Stimulated activated CD8-positive, alpha-beta memory T cell treated with anti-CD3 and anti-CD28 coated beads, Interleukin-7, amount 100 ng/mL, for 48 hours (primary cell): ENCODE measurements around the gene TMOD1.
A peak's percentile ranks its signal among the peaks of the same experiment; 100 is the strongest.
"Not testable (repeated sequence)": the region's sequence is repeated elsewhere in the genome, so short reads cannot be mapped to it uniquely, and the experiment has no call there.

Experiments
- DNase-seq, 2 donors: peaks; one replicate each; pipeline ENCODE4 v3.0.0-alpha.2; 2020; ENCODE audit warnings: low read depth in 1 of 2; ENCODE audit errors: extremely low read depth in 1 of 2

The TMOD1 gene

GRCh38 chr9:97501177-97501971, at the start of gene TMOD1:
Gene TMOD1 (plus strand): TSS chr9:97501666. CDS start chr9:97524189, 22,523 bp downstream.
- DNase-seq: no peak

DNA sequence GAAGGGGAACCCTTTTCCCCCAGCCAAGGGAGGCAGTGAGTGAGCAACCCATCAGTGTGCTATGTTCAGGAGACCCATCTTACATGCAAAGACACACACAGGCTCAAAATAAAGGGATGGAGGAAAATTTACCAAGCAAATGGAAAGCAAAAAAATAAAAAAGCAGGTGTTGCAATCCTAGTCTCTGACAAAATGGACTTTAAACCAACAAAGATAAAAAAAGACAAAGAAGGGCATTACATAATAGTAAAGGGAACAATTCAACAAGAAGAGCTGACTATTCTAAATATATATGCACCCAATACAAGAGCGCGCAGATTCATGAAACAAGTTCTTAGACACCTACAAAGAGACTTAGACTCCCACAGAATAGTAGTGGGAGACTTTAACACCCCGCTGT, 47.9 kb upstream of the TMOD1 start:
- DNase-seq: not testable (repeated sequence)

GRCh38 chr9:97456841-97457240, 44.6 kb upstream of the TMOD1 start:
- DNase-seq: not testable (repeated sequence)

GRCh38 chr9:97459326-97459725, 42.1 kb upstream of the TMOD1 start:
- no peak for DNase-seq

GRCh38 chr9:97462159-97462558, 39.3 kb upstream of the TMOD1 start:
- DNase-seq: no peak

GRCh38 chr9:97462914-97463313, 38.6 kb upstream of the TMOD1 start:
- no peak for DNase-seq

DNA sequence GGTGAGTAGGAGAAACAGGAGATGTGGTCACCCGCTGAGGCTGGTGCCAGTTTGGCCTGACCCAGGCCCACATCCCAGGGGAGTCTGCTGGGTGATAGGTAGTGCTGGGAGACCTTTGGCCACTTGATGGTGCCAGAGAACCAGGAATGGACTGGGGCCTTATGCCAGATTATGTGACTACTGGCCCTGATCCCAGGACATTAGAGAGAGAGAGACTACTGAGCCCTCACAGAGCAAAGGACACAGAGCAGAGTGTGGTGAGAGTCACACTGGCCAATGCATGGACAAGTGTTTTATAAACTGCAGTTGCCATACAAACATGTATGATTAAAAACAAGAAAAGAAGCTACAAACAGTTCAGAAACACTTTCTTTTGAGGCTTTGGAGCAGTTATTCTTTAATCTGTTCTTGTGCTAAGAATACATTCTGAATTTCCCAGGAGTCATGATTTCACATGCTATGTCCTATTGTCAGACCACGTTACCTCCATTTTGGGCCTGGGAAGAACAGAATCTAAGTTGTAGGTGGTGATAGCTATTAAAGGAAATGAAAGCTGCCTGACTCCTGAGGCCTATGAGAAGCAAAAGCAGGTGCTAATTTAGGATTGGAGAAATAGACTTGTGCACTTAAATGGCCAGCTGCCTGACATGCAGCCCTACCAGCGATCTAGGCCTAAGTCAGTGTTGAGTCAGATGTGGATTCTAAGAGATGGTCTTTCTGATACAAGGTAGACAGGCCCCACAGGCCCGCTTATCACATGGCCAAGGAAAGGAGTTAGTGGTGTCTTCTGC, 32.6 kb upstream of the TMOD1 start:
- DNase-seq: peak in 1 of 2 donors; percentile 15

- DNase-seq: no peak
Observed at GRCh38 chr9:97470076-97470475, 31.4 kb upstream of the TMOD1 start.

DNA sequence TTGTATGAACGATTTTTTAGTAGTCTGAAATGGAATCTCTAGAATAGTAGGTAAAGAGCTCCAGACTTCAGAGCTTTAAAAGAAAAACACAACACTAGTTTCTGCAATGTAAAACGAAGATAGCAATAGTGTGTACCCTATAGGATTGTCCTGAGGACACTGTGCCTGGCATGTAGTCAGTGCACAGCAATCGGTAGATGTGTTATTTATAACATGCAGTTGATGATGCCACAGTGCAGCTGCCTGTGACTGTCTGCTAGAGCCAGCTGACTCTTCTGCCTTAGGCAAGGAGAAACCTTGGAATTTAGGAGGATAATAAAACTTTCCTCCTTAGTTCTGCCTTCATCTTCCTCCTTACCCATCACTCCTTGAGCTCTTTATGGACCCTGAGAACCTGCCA, 27.7 kb upstream of the TMOD1 start:
- DNase-seq: no peak

DNA sequence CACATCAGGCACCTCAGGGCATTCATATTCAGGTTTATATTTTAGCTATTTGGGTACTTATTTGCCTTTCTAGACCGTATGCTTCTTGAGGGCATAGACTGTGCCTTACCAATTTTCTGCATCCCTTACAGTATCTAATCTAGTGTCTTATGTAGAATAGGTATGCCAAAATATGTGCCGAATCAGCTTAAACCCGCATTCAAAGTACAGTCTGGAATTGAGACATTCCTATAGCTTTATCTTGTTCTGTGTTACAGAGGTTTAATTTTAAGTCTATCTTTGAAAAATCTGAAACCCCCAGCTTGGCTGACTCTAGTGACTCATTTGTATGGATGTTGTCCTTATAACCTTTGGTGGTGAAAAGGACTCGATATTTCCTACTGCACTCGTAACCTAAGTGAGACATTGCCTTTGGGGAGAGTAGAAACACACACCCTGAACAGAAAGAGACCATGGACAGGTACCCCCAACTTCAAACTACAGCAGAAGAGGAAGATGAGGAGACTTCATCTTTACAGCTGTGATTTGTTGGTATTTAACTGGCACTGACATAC, 27.0 kb upstream of the TMOD1 start:
- DNase-seq: no peak

DNA sequence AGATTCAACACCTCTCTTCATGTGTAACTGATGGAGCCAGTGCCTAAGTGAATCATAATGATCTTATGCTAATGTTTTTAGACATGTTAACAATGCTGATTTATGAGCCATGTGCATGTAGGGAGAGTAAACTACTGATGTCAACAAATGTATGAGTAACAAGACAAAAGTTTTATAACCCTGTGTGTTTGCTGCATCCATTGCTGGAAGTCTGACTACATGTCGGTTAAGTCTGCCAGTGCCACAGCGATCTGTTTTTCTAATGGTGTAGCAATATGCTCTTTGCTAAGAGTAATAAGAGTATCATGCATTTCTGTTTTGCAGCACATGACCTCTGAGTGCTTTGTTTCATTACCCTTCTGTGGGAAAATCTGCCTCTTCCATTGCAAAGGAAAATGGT, 26.4 kb upstream of the TMOD1 start:
- DNase-seq: no peak

GRCh38 chr9:97478301-97478981, 23.0 kb upstream of the TMOD1 start:
- DNase-seq: no peak

DNA sequence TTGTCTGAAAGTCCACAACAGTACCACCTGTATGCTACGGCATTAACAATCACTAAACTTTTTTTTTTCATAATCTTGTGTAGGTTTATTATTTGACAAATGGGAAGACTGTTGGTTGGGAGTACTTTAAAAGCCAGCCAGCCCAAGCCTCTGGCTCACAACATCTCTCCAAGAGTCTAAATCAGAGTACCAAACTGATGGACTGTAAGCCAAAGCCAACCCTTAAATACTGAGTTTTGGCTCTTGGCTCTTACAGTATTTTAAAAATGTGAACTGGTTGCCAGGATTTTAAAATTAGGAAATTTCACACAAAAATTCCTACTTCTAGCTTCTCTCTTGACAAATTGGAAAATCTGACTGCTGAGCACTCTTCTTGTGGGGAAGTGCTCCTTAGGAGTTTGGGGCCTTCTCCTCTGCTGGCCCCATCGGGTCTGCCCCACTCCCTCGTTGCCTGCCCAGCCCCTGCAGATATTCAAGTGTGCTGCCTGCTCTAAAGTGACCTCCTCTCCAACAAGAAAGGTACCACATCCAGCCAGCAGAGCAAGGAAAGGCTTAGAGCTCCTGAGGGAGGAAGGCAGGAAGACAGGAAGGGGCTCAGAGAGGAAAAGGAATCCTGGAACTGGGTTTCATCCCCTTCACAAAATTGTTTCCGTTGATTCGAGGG, 21.8 kb upstream of the TMOD1 start:
- no peak for DNase-seq

DNA sequence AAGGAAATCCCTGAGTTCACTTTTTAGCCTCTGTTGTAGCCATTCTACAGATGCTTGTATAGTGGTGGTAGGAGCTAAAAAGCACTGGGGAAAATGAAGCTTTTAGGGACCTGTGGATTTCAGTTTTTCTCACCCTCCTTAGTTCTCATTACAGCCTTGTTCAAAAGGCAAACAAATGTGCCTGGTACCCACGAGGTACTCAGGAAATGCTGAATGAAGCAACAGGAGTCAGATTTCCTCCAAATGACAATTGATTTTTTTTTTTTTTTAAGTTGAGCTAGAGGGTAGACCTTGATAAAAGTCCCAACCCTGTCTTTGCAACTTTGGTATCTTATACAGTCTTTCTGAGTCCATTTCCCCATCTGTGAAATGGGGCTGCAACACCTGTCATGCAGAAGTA, 21.3 kb upstream of the TMOD1 start:
- DNase-seq: no peak

- DNase-seq: no peak
Observed at GRCh38 chr9:97480749-97481148, 20.7 kb upstream of the TMOD1 start.

DNA sequence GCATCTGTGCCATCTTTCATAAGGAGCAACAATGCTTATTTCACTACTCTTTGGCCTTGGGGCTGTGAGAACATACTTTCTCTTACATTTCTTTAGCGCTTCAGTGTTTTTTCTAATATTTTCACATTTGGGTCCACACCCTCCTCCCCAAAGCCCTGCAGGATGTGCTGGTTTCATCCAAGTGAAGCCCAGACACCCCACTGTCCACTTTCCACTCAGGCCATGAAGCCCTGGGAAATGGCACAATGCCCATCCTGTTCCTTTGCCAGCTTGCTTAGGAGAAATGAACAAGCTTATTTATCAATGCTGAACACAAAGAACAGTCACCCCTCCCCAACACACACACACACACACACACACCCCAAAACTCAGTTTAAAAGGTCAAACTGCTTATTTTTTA, 17.3 kb upstream of the TMOD1 start:
- DNase-seq: no peak

GRCh38 chr9:97487107-97487506, 14.4 kb upstream of the TMOD1 start:
- no peak for DNase-seq

DNA sequence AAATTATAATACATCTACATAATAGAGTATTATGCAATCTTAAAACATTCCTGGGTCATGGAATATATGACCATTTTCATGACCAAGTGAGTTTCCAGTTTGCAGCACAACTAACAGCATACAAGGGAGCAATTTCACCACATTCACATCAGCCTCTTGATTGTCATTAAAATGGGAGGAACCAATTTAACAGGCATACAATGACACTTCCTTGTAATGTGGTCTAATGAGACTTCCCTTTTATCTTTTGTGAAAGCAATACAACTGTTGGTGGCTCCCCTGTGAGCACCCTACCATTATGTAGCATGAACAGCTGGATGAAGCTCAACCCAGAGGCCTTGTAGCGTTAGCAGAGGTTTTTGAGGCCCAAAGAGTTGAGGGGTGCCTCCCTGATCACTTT, 13.6 kb upstream of the TMOD1 start:
- DNase-seq: no peak

GRCh38 chr9:97491216-97491999, 10.1 kb upstream of the TMOD1 start:
- DNase-seq: no peak
